Colonic mucosa (tissue), 4 donors: ENCODE data around the gene LDAF1. TPM values are rescaled to one million over a fixed set of nuclear protein-coding genes. Genes with fewer than 3 reads are reported as not detected.
"Not testable (repeated sequence)": the region's sequence is repeated elsewhere in the genome, so short reads cannot be mapped to it uniquely, and the experiment has no call there.

ENCODE experiments used
- DNase-seq: peaks from one replicate; pipeline ENCODE4 v3.0.0-alpha.2; 2020
- H3K27ac ChIP-seq: fragments of 200-600 bp; one replicate; pipeline ENCODE4 v1.8.0; 2021
- H3K27me3 ChIP-seq: fragments of 200-600 bp; one replicate; pipeline ENCODE4 v1.8.0; 2021
- H3K36me3 ChIP-seq: fragments of 200-600 bp; one replicate; pipeline ENCODE4 v1.8.0; 2021
- H3K4me1 ChIP-seq: fragments of 200-600 bp; one replicate; pipeline ENCODE4 v1.8.0; 2021; ENCODE audit warnings: mild to moderate bottlenecking
- H3K4me3 ChIP-seq: fragments of 200-600 bp; one replicate; pipeline ENCODE4 v1.8.0; 2021
- H3K9ac ChIP-seq, 2 donors: one replicate each; pipeline ENCODE4 v1.7.0; 2013; ENCODE audit warnings: control low read depth in 2 of 2, low read depth in 2 of 2, low read length in 2 of 2
- H3K9me3 ChIP-seq: fragments of 200-600 bp; one replicate; pipeline ENCODE4 v1.8.0; 2021
- intact Hi-C: fragments of 100-400 bp; cut with DNase I; formaldehyde crosslinking; loops from one replicate; pipeline ENCODE4 v1.14.1; 2022
- total RNA-seq, 2 donors: library from RNA; stranded (reverse); fragmentation: NEBNext Ultra II Directional in 1 of 2; extraction: Animal tissue kit (Norgen Biotek cat#: 25700) in 1 of 2; gene quantifications; one replicate each; pipeline ENCODE4 v1.2.1, GENCODE V29; 2021
- TF ChIP-seq, protein P1 (sequence below): fragments of 200-600 bp; IDR thresholded peaks from one replicate; pipeline ENCODE4 v1.8.0; 2022; ENCODE audit warnings: antibody characterized with exemption, mild to moderate bottlenecking
- donor health status: healthy.
- donor health status: DM: no; HTN: no; CAD: no.
- donor health status: DM: no; HTN: no; CAD: no.

Gene LDAF1
- total RNA-seq, 2 donors from 2014 or later: 25.6 to 58.2 TPM

DNA sequence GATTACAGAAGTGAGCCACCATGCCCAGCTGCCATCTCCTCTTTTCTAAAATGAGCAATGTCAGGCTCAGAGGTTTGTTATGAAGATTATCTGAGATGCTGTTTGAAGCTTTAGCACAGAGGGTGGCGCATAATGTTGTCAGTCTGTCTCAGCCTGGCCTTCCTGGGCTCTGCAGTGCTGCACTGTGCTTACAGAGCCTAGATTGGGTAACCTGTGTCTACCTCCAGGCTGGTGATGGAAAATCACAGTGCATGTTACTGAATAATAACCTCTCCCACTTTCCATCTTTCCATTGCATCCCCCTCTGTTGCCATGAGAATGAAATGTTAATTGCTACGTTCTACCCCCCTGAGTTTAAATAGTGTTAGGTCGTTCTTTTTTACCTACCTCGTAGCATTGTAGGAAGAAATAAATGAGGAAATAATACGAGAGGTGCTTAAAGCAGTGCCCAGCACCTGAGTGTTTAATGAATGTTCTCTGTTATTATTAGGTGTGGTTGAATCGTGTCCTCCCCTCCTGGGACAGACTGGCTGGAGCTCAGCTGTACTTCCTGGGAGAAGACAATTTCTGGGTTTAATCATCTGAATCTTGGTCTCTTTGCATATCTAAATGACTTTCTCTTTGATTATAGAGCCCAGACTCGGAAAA lies 6.2 kb downstream of the LDAF1 start:
- Histone ChIP-seq H3K9ac (no peak overlapping the region), H3K27ac (no peak overlapping the region), H3K4me3 (no peak overlapping the region), H3K36me3 (no peaks in the 10 kb centered on the region), H3K4me1 (peaks cover 7% of the 10 kb centered on the region), H3K9me3 (no peaks in the 10 kb centered on the region), H3K27me3 (no peaks in the 10 kb centered on the region)
- intact Hi-C loops: no loop called here
- no peak for DNase-seq
- TF ChIP-seq, protein P1, sequence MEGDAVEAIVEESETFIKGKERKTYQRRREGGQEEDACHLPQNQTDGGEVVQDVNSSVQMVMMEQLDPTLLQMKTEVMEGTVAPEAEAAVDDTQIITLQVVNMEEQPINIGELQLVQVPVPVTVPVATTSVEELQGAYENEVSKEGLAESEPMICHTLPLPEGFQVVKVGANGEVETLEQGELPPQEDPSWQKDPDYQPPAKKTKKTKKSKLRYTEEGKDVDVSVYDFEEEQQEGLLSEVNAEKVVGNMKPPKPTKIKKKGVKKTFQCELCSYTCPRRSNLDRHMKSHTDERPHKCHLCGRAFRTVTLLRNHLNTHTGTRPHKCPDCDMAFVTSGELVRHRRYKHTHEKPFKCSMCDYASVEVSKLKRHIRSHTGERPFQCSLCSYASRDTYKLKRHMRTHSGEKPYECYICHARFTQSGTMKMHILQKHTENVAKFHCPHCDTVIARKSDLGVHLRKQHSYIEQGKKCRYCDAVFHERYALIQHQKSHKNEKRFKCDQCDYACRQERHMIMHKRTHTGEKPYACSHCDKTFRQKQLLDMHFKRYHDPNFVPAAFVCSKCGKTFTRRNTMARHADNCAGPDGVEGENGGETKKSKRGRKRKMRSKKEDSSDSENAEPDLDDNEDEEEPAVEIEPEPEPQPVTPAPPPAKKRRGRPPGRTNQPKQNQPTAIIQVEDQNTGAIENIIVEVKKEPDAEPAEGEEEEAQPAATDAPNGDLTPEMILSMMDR: no peak

DNA sequence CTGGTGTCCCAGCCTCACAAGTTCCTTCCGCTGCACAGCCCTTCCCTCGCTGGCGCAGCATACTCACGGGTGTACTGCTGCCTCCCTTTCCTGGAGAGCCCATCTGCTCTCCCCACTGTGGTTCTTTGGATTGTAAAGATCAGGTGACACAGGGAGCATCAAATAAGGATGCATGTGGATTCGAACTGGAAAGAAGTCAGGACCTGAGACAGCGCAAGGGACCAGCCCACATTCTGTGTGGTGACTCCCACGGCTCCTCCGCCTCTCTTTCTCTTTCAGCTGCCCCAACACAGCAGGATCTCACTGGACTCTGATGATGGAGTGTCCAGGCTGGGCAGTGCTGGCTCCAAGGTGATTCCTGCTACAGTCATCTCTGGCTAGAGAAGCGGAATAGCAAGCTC lies 8.1 kb downstream of the LDAF1 start:
- no peak overlapping the region for H3K27ac ChIP-seq
- no peak overlapping the region for H3K4me3 ChIP-seq
- no peaks in the 10 kb centered on the region for H3K36me3 ChIP-seq
- DNase-seq: no peak
- no peaks in the 10 kb centered on the region for H3K4me1 ChIP-seq
- intact Hi-C loops: no loop called here
- no peak overlapping the region for H3K9ac ChIP-seq
- no peaks in the 10 kb centered on the region for H3K9me3 ChIP-seq
- no peaks in the 10 kb centered on the region for H3K27me3 ChIP-seq
- TF ChIP-seq, protein P1: no peak

DNA sequence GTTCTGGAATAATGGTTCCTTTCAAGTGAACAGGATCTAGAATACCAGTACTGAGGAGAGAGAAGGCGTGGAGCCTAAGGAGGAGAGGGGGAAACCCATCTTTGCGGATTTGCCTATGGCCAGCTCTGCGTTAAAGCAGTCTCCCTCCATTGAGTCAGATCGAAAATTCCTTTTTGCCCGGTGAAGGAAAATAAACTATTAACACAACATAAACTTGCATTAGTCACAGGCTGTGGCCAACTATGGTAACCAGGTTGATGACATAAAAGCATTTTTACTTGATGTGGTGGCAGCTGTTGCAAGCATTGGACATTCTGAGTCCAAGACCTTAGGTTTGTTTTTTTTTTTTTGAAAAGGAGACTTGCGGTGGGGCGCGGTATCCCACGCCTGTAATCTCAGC lies 8.9 kb downstream of the LDAF1 start:
- TF ChIP-seq, protein P1: no peak
- Histone ChIP-seq H3K27ac (no peak overlapping the region), H3K4me3 (no peak overlapping the region), H3K9me3 (no peaks in the 10 kb centered on the region), H3K36me3 (no peaks in the 10 kb centered on the region), H3K27me3 (no peaks in the 10 kb centered on the region), H3K4me1 (no peaks in the 10 kb centered on the region), H3K9ac (no peak overlapping the region)
- no peak for DNase-seq
- intact Hi-C loops: no loop called here

DNA sequence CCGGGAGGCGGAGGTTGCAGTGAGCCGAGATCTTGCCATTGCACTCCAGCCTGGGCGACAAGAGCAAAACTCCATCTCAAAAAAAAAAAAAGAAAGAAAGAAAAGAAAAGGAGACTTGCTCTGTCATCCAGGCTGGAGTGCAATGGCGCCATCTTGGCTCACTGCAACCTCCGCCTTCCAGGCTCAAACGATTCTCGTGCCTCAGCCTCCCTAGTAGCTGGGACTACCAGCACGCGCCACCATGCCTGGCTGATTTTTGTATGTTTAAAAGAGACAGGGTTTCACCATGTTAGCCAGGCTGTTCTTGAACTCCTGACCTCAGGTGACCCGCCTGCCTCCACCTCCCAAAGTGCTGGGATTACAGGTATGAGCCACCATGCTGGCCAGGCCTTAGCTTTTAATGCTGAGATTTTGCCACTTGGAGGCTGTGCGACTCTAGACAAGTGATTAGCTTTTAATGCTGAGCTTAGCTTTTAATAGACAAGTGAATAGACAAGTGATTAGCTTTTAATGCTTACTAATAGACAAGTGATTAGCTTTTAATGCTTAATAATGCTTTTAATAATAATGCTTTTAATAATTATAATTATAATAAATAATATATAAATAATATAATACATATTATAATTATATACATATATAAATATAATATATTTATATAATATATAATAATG lies 9.6 kb downstream of the LDAF1 start:
- Histone ChIP-seq H3K27me3 (no peaks in the 10 kb centered on the region), H3K9ac (no peak overlapping the region), H3K27ac (no peak overlapping the region), H3K36me3 (no peaks in the 10 kb centered on the region), H3K4me3 (no peak overlapping the region), H3K4me1 (no peaks in the 10 kb centered on the region), H3K9me3 (no peaks in the 10 kb centered on the region)
- intact Hi-C loops: no loop called here
- TF ChIP-seq, protein P1: no peak
- DNase-seq: no peak

DNA sequence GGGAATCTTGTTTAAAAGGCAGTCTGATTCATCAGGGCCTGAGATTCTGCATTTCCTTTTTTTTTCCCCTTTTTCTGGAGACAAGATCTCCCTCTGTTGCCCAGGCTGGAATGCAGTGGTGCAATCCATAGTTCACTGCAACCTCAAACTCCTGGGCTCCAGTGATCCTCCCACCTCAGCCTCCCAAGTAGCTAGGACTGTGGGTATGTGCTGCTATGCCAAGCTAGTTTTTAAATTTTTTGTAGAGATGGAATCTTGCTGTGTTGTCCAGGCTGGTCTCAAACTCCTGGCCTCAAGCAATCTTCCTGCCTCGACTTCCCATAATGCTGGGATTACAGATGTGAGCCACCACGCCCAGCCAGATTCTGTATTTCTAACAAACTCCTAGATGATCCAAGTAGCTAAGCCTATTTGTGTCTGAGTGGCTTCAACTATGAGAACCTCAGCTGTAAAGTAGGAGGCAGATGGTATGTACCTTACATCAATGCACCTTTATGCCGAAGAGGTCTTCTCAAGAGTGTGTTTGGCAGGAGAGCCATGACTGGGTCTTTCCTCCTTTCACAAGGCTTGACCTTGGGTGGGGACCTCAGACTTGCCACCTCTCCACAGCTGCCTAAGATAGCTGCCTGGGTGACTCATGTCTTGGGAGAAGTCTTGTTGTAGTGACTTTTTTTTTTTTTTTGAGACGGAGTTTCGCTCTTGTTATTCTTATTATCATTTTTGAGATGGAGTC lies 10.9 kb downstream of the LDAF1 start:
- no peak for DNase-seq
- TF ChIP-seq, protein P1: no peak
- no peaks in the 10 kb centered on the region for H3K4me1 ChIP-seq
- peaks cover 5% of the 10 kb centered on the region for H3K36me3 ChIP-seq
- no peaks in the 10 kb centered on the region for H3K9me3 ChIP-seq
- no peaks in the 10 kb centered on the region for H3K27me3 ChIP-seq
- H3K9ac ChIP-seq: no peak overlapping the region
- intact Hi-C loops: no loop called here
- no peak overlapping the region for H3K4me3 ChIP-seq
- H3K27ac ChIP-seq: no peak overlapping the region

DNA sequence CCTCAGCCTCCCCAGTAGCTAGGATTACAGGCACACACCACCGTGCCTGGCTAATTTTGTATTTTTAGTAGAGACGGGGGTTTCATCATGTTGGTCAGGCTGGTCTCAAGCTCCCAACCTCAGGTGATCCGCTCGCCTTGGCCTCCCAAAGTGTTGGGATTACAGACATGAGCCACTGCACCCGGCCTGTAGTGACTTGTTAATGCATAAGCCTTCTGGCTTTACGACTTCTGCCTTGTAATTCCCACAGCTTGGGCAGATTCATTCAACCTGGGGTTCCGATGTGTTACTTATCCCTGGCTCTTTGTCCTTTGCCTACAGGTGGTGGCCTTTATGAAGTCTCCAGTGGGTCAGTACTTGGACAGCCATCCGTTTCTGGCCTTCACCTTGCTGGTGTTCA lies 11.6 kb downstream of the LDAF1 start:
- H3K9ac ChIP-seq, H3K27me3 ChIP-seq, intact Hi-C loops, H3K9me3 ChIP-seq, H3K4me1 ChIP-seq, DNase-seq, H3K36me3 ChIP-seq, H3K27ac ChIP-seq, H3K4me3 ChIP-seq: not testable (repeated sequence)
